CD4-positive, CD25-positive, alpha-beta regulatory T cell (primary cell): ENCODE measurements around the gene ADGRD2. TPM values are rescaled to one million over a fixed set of nuclear protein-coding genes. Genes with fewer than 3 reads are reported as not detected.
A peak's percentile ranks its signal among the peaks of the same experiment; 100 is the strongest.

ENCODE experiments used
- ATAC-seq, 2 donors: fragments of 150-1000 bp; cut with Tn5 transposase; one replicate each; pipeline ENCODE4 v1.10.0; 2021; ENCODE audit warnings: low read depth in 2 of 2, moderate number of reproducible peaks in 2 of 2, moderate library complexity in 1 of 2
- DNase-seq, 3 donors: peaks; one replicate each; pipeline versions ENCODE4 v3.0.0 to v3.0.0-alpha.2; 2012 to 2022; ENCODE audit warnings: mixed read lengths in 1 of 3
- H3K27ac ChIP-seq: one replicate; pipeline ENCODE4 v1.7.0; 2013; ENCODE audit warnings: mild to moderate bottlenecking, low read length; ENCODE audit not compliant: insufficient read depth, poor library complexity, severe bottlenecking
- H3K27me3 ChIP-seq: one replicate; pipeline ENCODE4 v1.7.0; 2013; ENCODE audit warnings: low read length; ENCODE audit not compliant: control insufficient read depth, insufficient read depth
- H3K36me3 ChIP-seq: one replicate; pipeline ENCODE4 v1.7.0; 2013; ENCODE audit warnings: mild to moderate bottlenecking, low read length, moderate library complexity; ENCODE audit not compliant: control insufficient read depth, insufficient read depth
- H3K4me1 ChIP-seq: 2 replicates; pipeline ENCODE4 v1.7.0; 2013; ENCODE audit warnings: mild to moderate bottlenecking, low read length; ENCODE audit not compliant: insufficient read depth, control insufficient read depth, poor library complexity, severe bottlenecking
- H3K4me3 ChIP-seq: one replicate; pipeline ENCODE4 v1.7.0; 2013; ENCODE audit warnings: low read depth, mild to moderate bottlenecking, low read length, moderate library complexity
- H3K9me3 ChIP-seq, 2 experiments: 1 replicate in 1 of 2; 2 replicates in 1 of 2; pipeline ENCODE4 v1.7.0; 2013; ENCODE audit warnings: low read length in 2 of 2, mild to moderate bottlenecking in 1 of 2, moderate library complexity in 1 of 2; ENCODE audit not compliant: control insufficient read depth in 2 of 2
- H3K27ac Mint-ChIP-seq, 3 donors: one replicate each; pipeline ENCODE4 v1.8.0; 2020 to 2022; ENCODE audit warnings: mild to moderate bottlenecking in 3 of 3, mixed read lengths in 3 of 3, moderate library complexity in 2 of 3
- H3K27me3 Mint-ChIP-seq: one replicate; pipeline ENCODE4 v1.8.0; 2022; ENCODE audit warnings: mild to moderate bottlenecking, mixed read lengths
- H3K36me3 Mint-ChIP-seq: one replicate; pipeline ENCODE4 v1.8.0; 2020; ENCODE audit warnings: mixed read lengths
- H3K4me1 Mint-ChIP-seq, 4 donors: one replicate each; pipeline ENCODE4 v1.8.0; 2020 to 2022; ENCODE audit warnings: mixed read lengths in 4 of 4, mild to moderate bottlenecking in 1 of 4
- H3K4me3 Mint-ChIP-seq, 4 donors: one replicate each; pipeline ENCODE4 v1.8.0; 2020 to 2022; ENCODE audit warnings: mild to moderate bottlenecking in 4 of 4, mixed read lengths in 4 of 4, moderate library complexity in 3 of 4
- H3K9me3 Mint-ChIP-seq, 7 donors: one replicate each; pipeline ENCODE4 v1.8.0; 2020 to 2022; ENCODE audit warnings: mixed read lengths in 7 of 7, mild to moderate bottlenecking in 3 of 7, moderate library complexity in 2 of 7
- polyA plus RNA-seq, 4 donors: library from polyadenylated mRNA; unstranded; fragments of 300-500 nt; fragmentation: Illumina TruSeq; gene quantifications; one replicate each; pipeline ENCODE4 v1.2.3, GENCODE V29; 2021
- total RNA-seq: library from RNA; stranded (reverse); gene quantifications from one replicate; pipeline ENCODE4 v1.2.3, GENCODE V29; 2022

ADGRD2 gene, protein sequence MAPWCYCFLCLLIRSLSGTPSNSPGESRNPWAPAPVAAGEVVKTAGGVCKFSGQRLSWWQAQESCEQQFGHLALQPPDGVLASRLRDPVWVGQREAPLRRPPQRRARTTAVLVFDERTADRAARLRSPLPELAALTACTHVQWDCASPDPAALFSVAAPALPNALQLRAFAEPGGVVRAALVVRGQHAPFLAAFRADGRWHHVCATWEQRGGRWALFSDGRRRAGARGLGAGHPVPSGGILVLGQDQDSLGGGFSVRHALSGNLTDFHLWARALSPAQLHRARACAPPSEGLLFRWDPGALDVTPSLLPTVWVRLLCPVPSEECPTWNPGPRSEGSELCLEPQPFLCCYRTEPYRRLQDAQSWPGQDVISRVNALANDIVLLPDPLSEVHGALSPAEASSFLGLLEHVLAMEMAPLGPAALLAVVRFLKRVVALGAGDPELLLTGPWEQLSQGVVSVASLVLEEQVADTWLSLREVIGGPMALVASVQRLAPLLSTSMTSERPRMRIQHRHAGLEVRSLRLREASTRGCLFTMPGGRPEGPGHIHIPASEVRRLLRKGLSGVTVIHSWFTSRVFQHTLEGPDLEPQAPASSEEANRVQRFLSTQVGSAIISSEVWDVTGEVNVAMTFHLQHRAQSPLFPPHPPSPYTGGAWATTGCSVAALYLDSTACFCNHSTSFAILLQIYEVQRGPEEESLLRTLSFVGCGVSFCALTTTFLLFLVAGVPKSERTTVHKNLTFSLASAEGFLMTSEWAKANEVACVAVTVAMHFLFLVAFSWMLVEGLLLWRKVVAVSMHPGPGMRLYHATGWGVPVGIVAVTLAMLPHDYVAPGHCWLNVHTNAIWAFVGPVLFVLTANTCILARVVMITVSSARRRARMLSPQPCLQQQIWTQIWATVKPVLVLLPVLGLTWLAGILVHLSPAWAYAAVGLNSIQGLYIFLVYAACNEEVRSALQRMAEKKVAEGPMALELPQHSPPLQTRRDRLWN
- total RNA-seq = not detected
- polyA plus RNA-seq = not detected

- DNase-seq (no peak), ATAC-seq (no peak)
- no peaks in the 10 kb centered on the region for H3K9me3 Mint-ChIP-seq
- H3K36me3 ChIP-seq = no peaks in the 10 kb centered on the region
- no peaks in the 10 kb centered on the region for H3K36me3 Mint-ChIP-seq
- no peak within 1 kb of the TSS for H3K27ac ChIP-seq
- no peak within 1 kb of the TSS for H3K27ac Mint-ChIP-seq
- H3K4me3 Mint-ChIP-seq = no peak within 1 kb of the TSS
- no peaks in the 10 kb centered on the region for H3K9me3 ChIP-seq
- no peaks in the 10 kb centered on the region for H3K4me1 ChIP-seq
- peaks cover 0 to 4% (median 0%) of the 10 kb centered on the region in 4 donors for H3K4me1 Mint-ChIP-seq
- no peak within 1 kb of the TSS for H3K4me3 ChIP-seq
- H3K27me3 ChIP-seq = no peaks in the 10 kb centered on the region
- H3K27me3 Mint-ChIP-seq = peaks cover 33% of the 10 kb centered on the region
Observed at GRCh38 chr9:124450241-124450924, at the start of gene ADGRD2. ADGRD2 (plus strand) TSS chr9:124450451; CDS start chr9:124451667, 1,216 bp downstream.

DNA sequence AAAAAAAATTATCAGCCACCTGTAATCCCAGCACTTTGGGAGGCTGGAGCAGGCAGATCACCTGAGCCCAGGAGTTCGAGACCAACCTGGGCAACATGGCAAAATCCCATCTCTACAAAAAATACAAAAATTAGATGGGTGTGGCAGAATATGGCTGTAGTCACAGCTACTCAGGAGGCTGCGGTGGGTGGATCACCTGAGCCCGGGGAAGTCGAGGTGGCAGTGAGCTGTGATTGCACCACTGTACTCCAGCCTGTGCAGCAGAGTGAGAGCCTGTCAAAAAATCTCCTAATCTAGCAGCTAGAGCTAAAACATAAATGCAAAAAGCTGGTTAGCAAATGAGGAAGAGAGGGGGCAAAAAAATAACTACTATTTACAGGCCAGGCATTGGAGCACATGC is 47.0 kb upstream of the ADGRD2 start:
- peaks cover 21 to 55% (median 28%) of the 10 kb centered on the region in 4 donors for H3K4me1 Mint-ChIP-seq
- H3K4me1 ChIP-seq = no peaks in the 10 kb centered on the region
- H3K4me3 ChIP-seq = no peak overlapping the region
- no peak overlapping the region for H3K27ac ChIP-seq
- H3K4me3 Mint-ChIP-seq = no peak overlapping the region
- H3K27ac Mint-ChIP-seq = no peak overlapping the region
- no peaks in the 10 kb centered on the region for H3K27me3 ChIP-seq
- H3K36me3 Mint-ChIP-seq = peaks cover 48% of the 10 kb centered on the region
- DNase-seq (no peak), ATAC-seq (no peak)
- peaks cover 81% of the 10 kb centered on the region for H3K36me3 ChIP-seq
- H3K9me3 Mint-ChIP-seq = no peaks in the 10 kb centered on the region
- no peaks in the 10 kb centered on the region for H3K27me3 Mint-ChIP-seq
- no peaks in the 10 kb centered on the region for H3K9me3 ChIP-seq

DNA sequence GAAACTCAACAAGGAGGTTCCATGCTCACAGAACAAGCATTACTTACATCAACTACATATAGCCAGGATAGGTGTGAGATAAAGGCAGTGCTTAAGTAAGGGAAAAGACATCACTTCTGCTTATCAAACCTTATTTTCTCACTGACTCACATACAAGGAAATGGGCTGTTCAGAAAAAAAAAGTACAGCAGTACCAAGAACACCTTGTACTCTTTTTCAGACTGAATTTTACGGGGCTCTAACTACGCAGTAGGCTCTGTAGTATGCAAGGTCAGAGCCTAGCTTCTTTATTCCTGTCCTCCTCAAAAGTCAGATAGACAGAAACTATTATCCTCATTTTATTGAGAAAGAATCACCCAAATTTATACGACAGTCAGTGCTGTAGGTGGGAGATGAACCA is 40.8 kb upstream of the ADGRD2 start:
- H3K36me3 ChIP-seq = peaks cover 88% of the 10 kb centered on the region
- peaks cover 28 to 59% (median 29%) of the 10 kb centered on the region in 4 donors for H3K4me1 Mint-ChIP-seq
- ATAC-seq (no peak), DNase-seq (no peak)
- no peaks in the 10 kb centered on the region for H3K9me3 Mint-ChIP-seq
- H3K4me1 ChIP-seq = peaks cover 10% of the 10 kb centered on the region
- no peak overlapping the region for H3K4me3 ChIP-seq
- H3K27ac Mint-ChIP-seq = no peak overlapping the region
- H3K9me3 ChIP-seq = no peaks in the 10 kb centered on the region
- H3K27ac ChIP-seq = no peak overlapping the region
- H3K27me3 Mint-ChIP-seq = no peaks in the 10 kb centered on the region
- no peaks in the 10 kb centered on the region for H3K27me3 ChIP-seq
- peak overlapping the region in 1 of 4 donors; percentile 52 for H3K4me3 Mint-ChIP-seq
- peaks cover 54% of the 10 kb centered on the region for H3K36me3 Mint-ChIP-seq

- H3K27ac ChIP-seq = no peak overlapping the region
Observed at GRCh38 chr9:124410321-124410913, 39.8 kb upstream of the ADGRD2 start.

DNA sequence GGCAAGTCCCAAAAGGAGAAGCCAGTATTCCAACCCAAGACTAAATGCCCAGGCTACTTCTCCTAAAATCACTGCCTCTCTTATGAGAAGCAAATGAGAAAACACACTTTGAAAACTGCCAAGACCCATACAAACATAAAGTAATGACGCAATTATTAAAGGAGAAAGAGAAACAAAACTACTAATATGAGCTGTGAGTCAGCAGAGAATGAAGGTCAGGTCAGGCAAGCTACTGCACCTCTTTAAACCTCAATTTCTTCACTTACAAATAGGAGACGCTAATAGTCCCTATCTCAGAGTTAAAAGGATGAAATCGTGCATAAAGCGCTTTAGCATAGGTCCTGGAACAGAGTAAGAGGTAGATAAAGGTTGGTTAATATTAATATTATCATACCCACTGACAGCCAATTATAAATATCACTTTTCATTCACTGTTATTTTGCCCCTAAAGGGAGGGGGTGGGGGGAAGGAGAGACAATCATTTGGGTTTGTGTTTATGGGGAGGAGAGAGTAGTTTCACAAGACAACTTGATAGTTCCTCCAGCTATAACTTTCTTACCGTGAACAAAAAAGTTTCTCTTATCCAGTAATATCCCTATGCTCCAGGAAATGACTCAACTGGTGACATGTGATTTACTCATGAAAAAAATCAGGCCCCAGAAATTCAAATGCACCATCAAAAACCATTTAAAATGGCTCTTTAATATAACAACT is 38.6 kb upstream of the ADGRD2 start:
- DNase-seq = no peak
- Histone ChIP-seq H3K27me3 (no peaks in the 10 kb centered on the region), H3K9me3 (no peaks in the 10 kb centered on the region), H3K4me1 (peaks cover 20% of the 10 kb centered on the region), H3K4me3 (no peak overlapping the region), H3K27ac (no peak overlapping the region), H3K36me3 (peaks cover 70% of the 10 kb centered on the region)
- Mint-ChIP-seq H3K4me1 (peaks cover 27 to 62% (median 33%) of the 10 kb centered on the region in 4 donors), H3K36me3 (peaks cover 45% of the 10 kb centered on the region), H3K27ac (no peak overlapping the region), H3K9me3 (peaks cover 0 to 3% (median 2%) of the 10 kb centered on the region in 7 donors), H3K27me3 (no peaks in the 10 kb centered on the region), H3K4me3 (peak overlapping the region in 2 of 4 donors; percentile 38 to 49)
- ATAC-seq = no peak

More at GRCh38 chr9:124410321-124410913, 39.8 kb upstream of the ADGRD2 start:
- peak overlapping the region in 1 of 4 donors; percentile 6 for H3K4me3 Mint-ChIP-seq
- no peak overlapping the region for H3K4me3 ChIP-seq
- peaks cover 80% of the 10 kb centered on the region for H3K36me3 ChIP-seq
- DNase-seq = peak in 1 of 3 donors; percentile 25
- H3K9me3 Mint-ChIP-seq = peaks cover 0 to under 1% (median under 1%) of the 10 kb centered on the region in 7 donors
- no peaks in the 10 kb centered on the region for H3K27me3 Mint-ChIP-seq
- H3K4me1 Mint-ChIP-seq = peaks cover 27 to 64% (median 33%) of the 10 kb centered on the region in 4 donors
- no peaks in the 10 kb centered on the region for H3K9me3 ChIP-seq
- H3K4me1 ChIP-seq = peaks cover 17% of the 10 kb centered on the region
- H3K27ac Mint-ChIP-seq = no peak overlapping the region
- H3K36me3 Mint-ChIP-seq = peaks cover 53% of the 10 kb centered on the region
- no peak for ATAC-seq
- H3K27me3 ChIP-seq = no peaks in the 10 kb centered on the region

DNA sequence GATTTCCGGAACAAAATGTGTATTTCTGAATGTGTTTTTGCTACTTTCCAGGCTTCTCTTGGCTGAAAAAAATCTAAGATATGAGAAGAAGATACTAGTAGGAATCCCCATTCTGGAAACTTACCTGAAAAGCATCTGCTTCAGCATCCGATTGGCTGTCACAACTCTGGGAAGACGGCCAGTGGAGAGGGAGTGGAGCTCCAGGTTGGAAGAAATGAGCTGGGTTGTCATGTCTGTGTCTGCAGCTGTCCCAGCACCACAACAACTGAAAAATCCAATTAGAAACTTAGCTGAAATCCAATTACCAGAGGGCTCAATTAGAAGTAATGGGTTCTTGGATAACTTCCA is 38.0 kb upstream of the ADGRD2 start:
- DNase-seq (no peak), ATAC-seq (no peak)
- peaks cover 40% of the 10 kb centered on the region for H3K36me3 Mint-ChIP-seq
- Histone ChIP-seq H3K27me3 (no peaks in the 10 kb centered on the region), H3K4me3 (no peak overlapping the region), H3K9me3 (no peaks in the 10 kb centered on the region), H3K4me1 (peaks cover 20% of the 10 kb centered on the region), H3K27ac (no peak overlapping the region), H3K36me3 (peaks cover 65% of the 10 kb centered on the region)
- H3K9me3 Mint-ChIP-seq = peaks cover 0 to 3% (median 2%) of the 10 kb centered on the region in 7 donors
- peaks cover 27 to 58% (median 33%) of the 10 kb centered on the region in 4 donors for H3K4me1 Mint-ChIP-seq
- H3K27ac Mint-ChIP-seq = no peak overlapping the region
- no peaks in the 10 kb centered on the region for H3K27me3 Mint-ChIP-seq
- peak overlapping the region in 2 of 4 donors; percentile 49 to 68 for H3K4me3 Mint-ChIP-seq
